HG03060 (cell line): ENCODE measurements around the gene OPRL1.
"Not testable (repeated sequence)": the region's sequence is repeated elsewhere in the genome, so short reads cannot be mapped to it uniquely, and the experiment has no call there.

Experiments used
- ATAC-seq: cut with Tn5 transposase; IDR thresholded peaks from one replicate; pipeline ENCODE4 v1.9.1; 2021; ENCODE audit warnings: low read depth, moderate number of reproducible peaks; ENCODE audit not compliant: unreplicated experiment

The OPRL1 gene

DNA sequence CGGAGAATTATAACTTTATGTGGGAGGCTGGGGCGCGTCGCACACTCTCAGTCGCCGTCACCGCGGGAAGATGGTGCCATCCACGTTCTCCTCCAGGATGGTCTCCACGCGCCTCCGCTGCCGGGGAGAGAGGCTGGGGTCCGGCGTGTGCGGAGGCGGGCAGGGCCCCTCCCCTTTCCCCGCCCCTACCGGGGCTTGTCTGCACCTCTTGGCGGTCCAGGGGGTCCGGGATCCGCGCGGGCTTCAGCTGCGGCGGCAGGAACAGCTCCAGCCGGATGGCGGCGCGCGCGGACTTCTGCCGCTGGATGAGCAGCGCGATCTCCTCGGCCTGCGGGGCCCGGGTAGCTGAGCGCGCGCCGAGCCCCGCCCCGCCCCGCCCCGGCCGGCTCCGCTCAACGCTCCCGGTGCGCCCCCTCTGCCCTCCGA is 3.5 kb downstream of the OPRL1 start:
- no peak for ATAC-seq

DNA sequence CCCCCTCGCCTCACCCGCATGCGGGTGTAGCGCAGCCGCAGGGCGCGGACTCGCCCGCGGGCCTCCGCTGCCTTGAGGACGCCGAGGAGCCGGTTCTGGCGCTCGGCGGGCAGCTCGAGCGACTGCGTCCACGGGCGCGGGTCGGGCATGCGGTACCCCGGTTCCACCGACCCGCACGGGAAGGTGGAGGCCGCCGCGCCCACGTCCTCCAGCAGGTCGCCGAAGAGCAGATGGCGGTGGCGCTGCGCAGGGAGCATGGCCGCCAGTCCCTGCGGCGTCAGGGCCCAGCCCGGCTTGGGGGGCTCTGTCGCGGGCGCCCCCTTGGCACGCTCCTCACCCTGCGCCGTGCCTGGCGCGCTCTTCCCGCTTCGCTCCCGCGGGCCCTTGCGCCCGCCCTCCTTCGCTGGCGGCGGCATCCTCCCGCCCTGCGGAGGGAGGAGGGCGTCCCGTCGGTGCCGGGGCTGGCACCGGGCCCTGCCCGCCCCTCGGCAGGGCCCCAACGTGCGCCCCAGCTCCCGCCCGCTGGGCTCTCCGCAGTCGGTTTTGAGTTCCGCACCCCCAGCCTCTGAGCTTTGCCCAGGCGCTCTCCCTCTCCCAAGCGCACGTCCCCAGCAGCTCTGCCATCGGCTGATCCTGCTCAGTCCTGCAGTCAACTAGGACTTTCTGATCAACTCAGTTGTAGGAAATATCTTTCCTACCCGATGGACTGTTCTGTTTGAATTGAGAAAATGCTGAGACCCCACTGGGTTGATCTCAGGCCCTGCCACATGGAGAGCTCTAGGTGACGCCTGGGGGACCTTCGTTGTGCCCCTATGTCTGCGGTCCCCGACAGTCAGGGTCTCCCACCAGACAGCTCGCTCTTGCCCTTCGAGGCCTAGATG is 4.2 kb downstream of the OPRL1 start, which contains the start of gene LKAAEAR1:
Gene LKAAEAR1 (minus strand): TSS at position 595 of the 881 bp plus-strand sequence. CDS start 179 bp downstream, at position 416.
- no peak for ATAC-seq

DNA sequence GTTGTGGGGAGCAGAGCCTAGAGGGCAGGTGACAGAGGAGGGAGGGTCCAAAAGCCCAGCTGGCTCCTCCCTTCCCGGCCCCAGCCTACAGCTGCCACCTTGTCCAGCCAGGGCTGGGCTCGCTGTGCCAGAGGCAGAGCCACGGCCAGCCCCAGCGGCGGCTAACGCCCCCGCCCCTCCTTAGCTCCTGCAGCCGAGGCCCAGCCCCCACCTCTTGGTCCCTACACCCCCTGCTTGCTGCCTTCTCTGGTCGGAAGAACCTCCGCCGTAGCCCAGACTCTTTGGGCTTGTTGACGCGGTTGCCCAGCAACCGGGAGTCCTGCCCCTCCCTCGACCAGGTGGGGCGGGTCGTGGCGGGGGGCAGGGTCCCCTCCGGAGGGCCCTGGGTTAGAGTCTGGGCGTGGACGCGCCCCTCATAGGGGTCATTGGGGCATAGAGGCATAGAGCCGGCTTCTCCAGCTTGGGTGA is 4.8 kb downstream of the OPRL1 start:
- ATAC-seq: no peak

DNA sequence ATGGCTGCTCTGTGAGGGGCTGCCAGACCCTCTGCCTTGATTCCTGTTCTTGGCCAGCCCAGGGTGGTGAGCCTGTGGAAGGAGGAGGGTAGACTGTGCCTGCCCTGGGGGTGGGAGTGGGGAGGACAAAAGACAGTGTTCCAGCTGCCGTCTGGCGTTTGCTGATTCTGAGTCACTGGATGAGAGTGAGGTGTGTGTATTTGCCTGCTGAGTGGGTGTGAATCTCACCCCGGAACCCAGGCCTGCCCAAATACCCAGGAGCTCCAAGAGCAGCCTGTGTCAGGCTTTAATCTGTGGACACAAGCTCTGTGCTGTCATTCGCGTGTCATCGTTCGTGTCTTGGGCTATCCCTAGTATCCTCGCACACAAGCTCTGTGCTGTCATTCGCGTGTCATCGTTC is 6.9 kb downstream of the OPRL1 start:
- ATAC-seq: no peak

DNA sequence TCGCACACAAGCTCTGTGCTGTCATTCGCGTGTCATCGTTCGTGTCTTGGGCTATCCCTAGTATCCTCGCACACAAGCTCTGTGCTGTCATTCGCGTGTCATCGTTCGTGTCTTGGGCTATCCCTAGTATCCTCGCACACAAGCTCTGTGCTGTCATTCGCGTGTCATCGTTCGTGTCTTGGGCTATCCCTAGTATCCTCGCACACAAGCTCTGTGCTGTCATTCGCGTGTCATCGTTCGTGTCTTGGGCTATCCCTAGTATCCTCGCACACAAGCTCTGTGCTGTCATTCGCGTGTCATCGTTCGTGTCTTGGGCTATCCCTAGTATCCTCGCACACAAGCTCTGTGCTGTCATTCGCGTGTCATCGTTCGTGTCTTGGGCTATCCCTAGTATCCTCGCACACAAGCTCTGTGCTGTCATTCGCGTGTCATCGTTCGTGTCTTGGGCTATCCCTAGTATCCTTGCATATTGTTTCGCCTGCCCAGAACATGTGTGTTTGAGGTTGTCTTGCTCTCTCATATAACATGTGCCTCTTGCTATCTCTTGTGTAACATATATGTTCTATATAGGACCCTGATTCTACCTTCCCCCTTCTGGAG is 7.4 kb downstream of the OPRL1 start:
- not testable (repeated sequence) for ATAC-seq

DNA sequence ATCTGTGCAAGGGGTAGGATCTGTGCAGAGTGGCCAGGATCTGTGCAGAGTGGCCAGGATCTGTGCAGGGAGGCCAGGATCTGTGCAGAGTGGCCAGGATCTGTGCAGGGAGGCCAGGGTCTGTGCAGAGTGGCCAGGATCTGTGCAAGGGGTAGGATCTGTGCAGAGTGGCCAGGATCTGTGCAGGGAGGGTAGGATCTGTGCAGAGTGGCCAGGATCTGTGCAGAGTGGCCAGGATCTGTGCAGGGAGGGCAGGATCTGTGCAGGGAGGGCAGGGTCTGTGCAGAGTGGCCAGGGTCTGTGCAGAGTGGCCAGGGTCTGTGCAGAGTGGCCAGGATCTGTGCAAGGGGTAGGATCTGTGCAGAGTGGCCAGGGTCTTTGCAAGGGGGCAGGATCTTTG is 8.7 kb downstream of the OPRL1 start:
- not testable (repeated sequence) for ATAC-seq

DNA sequence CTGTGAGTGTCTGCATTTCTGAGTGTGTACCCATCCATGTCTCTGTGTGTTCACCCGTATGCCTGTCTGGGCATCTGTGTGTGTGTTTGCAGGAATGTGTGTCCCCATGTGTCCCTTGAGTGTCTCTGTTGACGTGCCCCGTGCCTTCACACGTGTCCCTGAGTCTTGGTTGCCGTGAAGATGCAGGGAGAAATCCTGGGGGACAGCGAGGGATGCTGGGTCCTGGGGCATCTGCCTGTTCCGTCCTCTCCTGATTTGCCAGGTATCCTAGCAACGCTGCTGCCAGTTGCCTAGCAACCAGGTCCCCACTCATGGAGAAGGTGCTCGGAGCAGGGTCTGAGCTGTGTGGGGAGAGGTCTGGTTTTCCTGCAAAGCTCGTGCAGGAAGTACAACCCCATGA is 10.3 kb downstream of the OPRL1 start:
- ATAC-seq: no peak

DNA sequence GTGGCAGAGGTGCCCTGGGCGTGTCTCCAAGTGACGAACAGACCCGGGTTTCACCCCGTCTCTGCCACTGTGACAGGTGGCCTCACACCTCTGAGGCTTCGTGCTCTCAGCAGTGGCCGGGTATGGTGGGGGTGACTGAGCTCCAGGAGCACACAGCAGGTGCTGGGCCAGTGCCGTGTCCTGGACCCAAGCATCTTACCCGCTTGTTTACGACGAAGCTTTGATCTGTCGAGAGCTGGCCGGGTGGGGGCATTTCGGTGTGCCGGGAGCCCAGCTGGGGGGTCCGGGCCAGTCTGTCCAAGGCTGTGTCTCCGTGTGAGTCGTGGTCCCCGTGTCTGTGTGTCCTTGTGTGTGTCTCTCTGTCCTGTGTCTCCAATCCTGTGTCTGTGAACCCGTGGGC is 11.5 kb downstream of the OPRL1 start:
- no peak for ATAC-seq

DNA sequence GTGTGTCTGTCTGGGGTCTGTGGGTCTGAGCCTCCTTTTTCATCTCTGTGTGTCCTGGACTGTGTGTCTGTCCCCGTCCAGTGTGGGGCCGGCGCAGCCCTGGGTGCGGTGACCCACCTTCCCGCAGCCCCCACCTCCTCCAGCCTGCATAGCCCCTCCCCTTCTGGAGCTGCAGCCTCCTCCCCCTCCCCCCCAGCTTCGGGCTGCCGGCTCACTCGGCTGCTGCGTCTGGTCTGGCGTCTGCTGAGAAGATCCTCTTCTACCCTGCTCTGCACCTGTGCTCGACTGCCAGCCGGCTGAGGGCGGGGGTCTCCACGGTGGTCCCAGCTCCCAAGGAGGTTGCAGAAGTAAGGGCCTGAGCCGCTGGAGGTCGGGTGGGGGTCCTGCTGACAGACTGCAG is 11.9 kb downstream of the OPRL1 start:
- ATAC-seq: no peak

DNA sequence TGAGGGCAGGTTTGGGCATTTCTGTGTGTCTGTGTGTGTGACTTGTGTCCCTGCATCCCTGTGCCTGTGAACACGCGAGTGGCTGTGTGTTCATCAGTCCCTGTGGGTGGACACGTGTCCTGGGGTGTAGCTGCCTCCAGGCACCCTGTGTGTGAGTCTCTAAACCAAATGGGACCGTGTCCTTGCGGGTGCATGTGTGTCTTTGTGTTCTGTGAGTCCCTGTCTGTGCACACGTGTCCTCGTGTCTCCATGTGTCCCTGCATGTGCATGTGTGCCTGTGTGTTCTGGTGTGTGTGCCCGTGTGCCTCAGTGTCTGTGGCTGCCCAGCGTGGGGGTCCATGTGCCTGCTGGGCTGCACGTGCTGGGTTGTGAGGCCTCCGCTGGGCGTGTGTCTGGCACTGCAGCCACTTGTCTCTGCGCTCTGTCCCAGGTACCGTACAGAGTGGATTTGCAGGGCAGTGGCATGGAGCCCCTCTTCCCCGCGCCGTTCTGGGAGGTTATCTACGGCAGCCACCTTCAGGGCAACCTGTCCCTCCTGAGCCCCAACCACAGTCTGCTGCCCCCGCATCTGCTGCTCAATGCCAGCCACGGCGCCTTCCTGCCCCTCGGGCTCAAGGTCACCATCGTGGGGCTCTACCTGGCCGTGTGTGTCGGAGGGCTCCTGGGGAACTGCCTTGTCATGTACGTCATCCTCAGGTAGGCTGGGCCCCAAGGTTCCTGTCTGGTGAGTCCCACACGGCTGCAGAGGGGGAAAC is 12.6 kb downstream of the OPRL1 start:
- ATAC-seq: no peak

DNA sequence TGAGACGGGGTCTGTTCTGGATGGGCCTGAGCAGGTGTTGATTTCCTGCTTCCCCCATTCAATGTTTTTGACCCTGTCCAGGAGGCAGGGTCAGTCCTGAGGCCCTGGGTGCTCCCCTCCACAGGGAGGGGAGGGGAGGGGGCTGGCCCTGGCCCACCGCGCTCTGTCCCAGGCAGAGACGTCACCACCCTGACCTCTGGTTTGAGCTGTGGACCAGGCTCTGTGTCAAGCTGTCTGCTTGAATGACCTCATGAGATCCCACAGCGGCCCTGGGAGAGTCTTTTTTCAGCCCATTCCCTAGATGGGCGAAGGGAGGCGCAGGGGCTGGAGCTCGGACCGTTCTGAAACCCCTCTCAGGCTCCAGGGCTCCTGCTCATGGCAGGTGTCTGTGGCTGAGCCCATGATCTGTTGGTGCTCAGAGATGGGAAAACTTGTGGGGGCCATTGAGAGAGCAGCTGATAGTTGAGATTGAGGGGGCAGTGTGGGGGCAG is 13.2 kb downstream of the OPRL1 start:
- ATAC-seq: no peak

DNA sequence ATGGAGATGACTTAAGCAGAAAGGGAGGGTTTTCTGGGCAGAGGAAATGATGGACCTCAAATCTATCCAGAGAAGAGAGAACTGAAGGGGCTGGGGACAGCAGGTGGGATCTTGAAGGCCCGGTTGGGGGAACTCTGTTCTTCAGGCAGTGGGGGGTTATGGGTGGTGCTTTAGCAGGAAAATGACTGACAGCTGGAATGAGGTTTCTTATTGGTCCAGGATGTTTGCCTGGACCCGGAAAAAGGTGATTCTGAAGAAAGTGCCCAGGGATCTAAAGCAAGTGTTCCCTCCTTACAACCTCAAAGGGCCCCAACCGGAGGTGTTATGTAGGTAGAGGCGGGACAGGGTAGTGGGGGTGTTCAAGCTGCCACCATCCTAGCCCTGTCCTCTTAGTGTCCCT is 15.6 kb downstream of the OPRL1 start:
- no peak for ATAC-seq

DNA sequence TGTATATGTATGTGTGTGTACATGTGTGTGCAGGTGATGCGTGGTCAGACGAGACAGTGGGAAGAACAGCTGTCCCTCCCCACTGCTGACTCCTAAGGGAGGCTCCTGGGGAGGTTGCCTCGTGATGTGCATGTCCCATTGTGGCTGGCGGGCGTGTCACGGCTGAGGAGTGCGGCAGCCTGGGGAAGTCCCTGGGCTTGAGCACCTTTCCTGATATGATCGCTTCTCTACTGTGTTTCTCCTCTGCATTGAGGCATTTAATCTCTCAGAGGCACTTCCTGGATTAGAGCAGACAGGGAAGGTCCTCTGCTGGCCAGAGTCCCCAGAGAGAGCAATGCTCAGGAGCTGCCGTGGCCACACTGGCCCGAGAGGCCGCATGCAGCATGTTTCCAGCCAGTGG is 16.0 kb downstream of the OPRL1 start:
- ATAC-seq: no peak

DNA sequence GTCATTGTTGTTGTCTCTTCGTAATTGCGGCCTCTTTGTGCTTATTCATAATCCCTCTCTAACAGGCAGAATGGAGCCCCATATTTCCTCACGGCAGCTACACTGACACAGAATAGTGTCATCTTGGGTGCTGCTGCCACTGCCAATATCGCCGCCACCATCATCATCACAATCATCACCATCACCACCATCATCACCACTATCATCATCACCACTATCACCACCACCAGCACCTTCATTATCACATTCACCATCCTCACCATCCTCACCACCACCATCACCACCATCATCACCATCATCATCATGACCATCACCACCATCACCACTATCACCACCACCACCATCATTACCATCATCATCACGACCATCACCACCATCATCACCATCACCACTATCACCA is 16.7 kb downstream of the OPRL1 start:
- ATAC-seq: no peak

DNA sequence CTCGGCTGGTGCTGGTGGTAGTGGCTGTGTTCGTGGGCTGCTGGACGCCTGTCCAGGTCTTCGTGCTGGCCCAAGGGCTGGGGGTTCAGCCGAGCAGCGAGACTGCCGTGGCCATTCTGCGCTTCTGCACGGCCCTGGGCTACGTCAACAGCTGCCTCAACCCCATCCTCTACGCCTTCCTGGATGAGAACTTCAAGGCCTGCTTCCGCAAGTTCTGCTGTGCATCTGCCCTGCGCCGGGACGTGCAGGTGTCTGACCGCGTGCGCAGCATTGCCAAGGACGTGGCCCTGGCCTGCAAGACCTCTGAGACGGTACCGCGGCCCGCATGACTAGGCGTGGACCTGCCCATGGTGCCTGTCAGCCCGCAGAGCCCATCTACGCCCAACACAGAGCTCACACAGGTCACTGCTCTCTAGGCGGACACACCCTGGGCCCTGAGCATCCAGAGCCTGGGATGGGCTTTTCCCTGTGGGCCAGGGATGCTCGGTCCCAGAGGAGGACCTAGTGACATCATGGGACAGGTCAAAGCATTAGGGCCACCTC is 18.7 kb downstream of the OPRL1 start:
- ATAC-seq: no peak

DNA sequence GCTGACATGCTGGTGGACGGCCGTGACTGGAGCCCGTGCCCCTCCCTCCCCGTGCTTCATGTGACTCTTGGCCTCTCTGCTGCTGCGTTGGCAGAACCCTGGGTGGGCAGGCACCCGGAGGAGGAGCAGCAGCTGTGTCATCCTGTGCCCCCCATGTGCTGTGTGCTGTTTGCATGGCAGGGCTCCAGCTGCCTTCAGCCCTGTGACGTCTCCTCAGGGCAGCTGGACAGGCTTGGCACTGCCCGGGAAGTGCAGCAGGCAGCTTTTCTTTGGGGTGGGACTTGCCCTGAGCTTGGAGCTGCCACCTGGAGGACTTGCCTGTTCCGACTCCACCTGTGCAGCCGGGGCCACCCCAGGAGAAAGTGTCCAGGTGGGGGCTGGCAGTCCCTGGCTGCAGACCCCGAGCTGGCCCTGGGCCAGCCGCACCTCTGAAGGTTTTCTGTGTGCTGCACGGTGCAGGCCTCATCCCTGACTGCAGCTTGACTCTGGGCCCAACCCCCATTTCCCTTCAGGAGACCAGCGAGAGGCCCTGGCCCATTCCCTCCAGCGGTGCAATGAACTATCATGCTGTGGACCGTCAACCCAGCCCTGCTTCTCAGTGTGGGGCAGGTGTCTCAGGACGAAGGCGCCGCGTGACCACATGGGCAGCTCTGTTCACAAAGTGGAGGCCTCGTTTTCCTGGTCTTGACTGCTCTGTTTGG is 19.4 kb downstream of the OPRL1 start:
- ATAC-seq: no peak

DNA sequence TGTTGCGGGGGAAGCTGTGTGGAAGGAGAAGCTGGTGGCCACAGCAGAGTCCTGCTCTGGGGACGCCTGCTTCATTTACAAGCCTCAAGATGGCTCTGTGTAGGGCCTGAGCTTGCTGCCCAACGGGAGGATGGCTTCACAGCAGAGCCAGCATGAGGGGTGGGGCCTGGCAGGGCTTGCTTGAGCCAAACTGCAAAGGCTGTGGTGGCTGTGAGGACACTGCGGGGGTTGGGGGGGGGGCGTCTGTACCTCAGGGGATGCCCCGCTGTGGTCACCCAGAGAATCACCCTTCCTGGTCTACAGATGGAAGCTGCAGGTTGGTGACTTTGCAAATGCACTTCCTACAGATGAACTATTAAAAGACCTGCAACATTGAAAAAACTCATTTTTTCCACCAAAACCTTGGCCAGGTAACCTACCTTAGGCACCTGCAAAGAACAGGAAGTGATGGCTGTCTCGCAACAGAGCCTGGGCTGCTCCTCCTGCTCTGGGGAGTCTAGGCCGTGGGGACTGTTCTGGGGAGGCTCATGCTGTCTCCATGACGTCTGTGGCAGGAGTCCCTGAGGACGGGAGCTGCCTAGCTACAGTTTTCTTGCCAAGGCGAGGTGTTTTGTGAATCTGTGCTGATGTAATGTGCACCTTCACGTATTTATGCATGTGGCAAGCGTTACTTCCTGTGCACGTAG is 20.1 kb downstream of the OPRL1 start:
- no peak for ATAC-seq

DNA sequence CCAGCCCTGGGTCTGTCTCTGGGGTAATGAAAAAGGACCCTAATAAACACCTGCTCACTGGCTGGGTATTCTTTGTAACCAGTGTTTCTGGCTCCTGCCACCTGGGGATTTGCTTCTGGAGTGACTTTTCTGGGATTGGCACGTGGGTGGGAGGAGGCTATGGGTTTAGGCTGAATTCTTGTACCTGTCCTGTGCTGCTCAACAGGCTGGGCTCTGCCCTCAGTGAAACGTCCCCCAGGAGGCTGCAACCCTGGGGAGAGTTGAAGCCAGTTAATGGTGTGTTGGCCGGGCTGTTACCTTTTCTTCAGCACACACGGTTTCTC is 20.6 kb downstream of the OPRL1 start:
- no peak for ATAC-seq

DNA sequence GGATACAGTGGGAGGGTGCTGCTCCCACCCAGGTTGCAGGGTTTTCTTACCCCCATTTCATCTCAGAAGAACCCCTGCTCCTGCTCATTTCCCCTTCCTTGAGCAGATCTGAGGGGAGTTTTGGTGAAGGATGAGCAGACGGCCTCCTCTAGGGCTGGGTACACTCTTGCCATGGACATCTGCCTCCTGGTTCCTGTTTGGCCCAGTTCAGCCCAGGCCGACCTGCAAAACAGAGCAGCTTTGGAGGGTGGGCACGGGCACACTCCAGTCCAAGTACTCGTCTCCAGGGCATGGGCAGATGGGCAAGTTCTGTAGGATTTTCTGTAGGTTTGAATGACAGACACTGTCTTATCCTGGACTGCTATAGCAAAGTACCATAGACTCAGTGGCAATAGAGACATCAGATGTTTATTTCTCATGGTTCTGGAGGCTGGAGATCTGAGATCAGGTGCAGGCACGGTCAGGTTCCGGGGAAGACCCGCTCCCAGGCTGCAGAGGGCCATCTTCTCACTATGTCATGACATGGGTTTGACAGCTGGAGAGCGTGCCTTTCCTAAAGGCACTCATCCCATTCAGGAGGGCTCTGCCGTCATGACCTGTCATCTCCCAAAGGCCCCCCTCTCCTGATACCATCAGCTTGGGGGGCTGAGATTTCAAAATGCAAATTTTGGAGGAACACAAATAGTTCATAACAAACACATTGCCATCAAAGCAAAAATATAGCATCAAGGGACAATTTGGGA is 21.2 kb downstream of the OPRL1 start:
- no peak for ATAC-seq
